Loucy (cell line): ENCODE measurements around the gene WNT2B.

Source experiments
- CTCF ChIP-seq: fragments of 200-600 bp; sonication (generic); conservative IDR thresholded peaks from 2 replicates; pipeline ENCODE4 v1.5.1; 2014; ENCODE audit warnings: mild to moderate bottlenecking, antibody characterized with exemption, low read length
- EZH2phosphoT487 ChIP-seq: fragments of 200-600 bp; IDR thresholded peaks from 2 replicates; pipeline ENCODE4 v1.6.1; 2018; ENCODE audit warnings: antibody characterized with exemption, mild to moderate bottlenecking, moderate library complexity, borderline replicate concordance

- TF ChIP-seq CTCF (no peak), EZH2phosphoT487 (no peak)
These were observed 67.5 kb downstream of the WNT2B start for GRCh38 chr1:112576240-112576639.
